ENCODE data around the gene EZR.

DNA sequence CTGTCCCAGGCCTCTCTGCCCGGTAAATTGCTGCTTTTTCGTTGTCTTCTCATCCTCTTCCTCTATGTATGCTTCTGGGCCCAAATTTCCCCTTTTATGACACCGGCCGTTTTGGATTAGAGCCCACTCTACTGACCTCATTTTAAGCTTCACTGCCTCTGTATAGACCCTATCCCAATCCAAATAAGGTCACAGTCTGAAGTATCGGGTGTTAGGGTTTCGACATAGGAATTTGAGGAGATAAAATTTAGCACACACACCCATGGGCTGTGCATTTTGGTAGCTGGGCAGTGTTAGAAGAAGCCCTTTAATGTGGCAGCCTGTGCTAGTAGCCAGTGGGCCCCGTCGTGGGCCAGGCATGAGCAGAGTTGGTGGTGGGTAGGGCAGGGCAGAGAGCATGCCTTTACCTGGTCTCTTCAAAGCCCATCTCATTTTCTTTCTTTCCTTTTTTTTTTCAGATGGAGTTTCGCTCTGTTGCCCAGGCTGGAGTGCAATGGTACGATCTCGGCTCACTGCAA, 27.9 kb upstream of the EZR start:
- TF ChIP-seq, protein P1, sequence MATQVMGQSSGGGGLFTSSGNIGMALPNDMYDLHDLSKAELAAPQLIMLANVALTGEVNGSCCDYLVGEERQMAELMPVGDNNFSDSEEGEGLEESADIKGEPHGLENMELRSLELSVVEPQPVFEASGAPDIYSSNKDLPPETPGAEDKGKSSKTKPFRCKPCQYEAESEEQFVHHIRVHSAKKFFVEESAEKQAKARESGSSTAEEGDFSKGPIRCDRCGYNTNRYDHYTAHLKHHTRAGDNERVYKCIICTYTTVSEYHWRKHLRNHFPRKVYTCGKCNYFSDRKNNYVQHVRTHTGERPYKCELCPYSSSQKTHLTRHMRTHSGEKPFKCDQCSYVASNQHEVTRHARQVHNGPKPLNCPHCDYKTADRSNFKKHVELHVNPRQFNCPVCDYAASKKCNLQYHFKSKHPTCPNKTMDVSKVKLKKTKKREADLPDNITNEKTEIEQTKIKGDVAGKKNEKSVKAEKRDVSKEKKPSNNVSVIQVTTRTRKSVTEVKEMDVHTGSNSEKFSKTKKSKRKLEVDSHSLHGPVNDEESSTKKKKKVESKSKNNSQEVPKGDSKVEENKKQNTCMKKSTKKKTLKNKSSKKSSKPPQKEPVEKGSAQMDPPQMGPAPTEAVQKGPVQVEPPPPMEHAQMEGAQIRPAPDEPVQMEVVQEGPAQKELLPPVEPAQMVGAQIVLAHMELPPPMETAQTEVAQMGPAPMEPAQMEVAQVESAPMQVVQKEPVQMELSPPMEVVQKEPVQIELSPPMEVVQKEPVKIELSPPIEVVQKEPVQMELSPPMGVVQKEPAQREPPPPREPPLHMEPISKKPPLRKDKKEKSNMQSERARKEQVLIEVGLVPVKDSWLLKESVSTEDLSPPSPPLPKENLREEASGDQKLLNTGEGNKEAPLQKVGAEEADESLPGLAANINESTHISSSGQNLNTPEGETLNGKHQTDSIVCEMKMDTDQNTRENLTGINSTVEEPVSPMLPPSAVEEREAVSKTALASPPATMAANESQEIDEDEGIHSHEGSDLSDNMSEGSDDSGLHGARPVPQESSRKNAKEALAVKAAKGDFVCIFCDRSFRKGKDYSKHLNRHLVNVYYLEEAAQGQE (IDR thresholded peaks at IDR 0.05; ENCODE audit: low read depth) = no peak
- TF ChIP-seq, protein P2, sequence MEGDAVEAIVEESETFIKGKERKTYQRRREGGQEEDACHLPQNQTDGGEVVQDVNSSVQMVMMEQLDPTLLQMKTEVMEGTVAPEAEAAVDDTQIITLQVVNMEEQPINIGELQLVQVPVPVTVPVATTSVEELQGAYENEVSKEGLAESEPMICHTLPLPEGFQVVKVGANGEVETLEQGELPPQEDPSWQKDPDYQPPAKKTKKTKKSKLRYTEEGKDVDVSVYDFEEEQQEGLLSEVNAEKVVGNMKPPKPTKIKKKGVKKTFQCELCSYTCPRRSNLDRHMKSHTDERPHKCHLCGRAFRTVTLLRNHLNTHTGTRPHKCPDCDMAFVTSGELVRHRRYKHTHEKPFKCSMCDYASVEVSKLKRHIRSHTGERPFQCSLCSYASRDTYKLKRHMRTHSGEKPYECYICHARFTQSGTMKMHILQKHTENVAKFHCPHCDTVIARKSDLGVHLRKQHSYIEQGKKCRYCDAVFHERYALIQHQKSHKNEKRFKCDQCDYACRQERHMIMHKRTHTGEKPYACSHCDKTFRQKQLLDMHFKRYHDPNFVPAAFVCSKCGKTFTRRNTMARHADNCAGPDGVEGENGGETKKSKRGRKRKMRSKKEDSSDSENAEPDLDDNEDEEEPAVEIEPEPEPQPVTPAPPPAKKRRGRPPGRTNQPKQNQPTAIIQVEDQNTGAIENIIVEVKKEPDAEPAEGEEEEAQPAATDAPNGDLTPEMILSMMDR (IDR thresholded peaks at IDR 0.05 in 2 of 3, conservative IDR thresholded peaks at IDR 0.05 in 1 of 3; ENCODE audit: borderline replicate concordance in 1 of 3, insufficient read depth in 1 of 3, low read depth in 2 of 3, low read length in 2 of 3) = no peak
- no peak for TF ChIP-seq POLR2A (IDR thresholded peaks at IDR 0.05; ENCODE audit: borderline replicate concordance, extremely low read depth, insufficient read depth, insufficient read length)
- no peak for TF ChIP-seq EZH2phosphoT487 (IDR thresholded peaks at IDR 0.05; ENCODE audit: borderline replicate concordance)
- TF ChIP-seq, protein P3, sequence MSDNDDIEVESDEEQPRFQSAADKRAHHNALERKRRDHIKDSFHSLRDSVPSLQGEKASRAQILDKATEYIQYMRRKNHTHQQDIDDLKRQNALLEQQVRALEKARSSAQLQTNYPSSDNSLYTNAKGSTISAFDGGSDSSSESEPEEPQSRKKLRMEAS (IDR thresholded peaks at IDR 0.05) = no peak
- no peak for TF ChIP-seq ZFX (IDR thresholded peaks at IDR 0.05)
- no peak for TF ChIP-seq EGR1 (IDR thresholded peaks at IDR 0.05; ENCODE audit: low read depth)
- TF ChIP-seq EZH2 (IDR thresholded peaks at IDR 0.05) = no peak
- no peak for TF ChIP-seq ELF1 (IDR thresholded peaks at IDR 0.05; ENCODE audit: borderline replicate concordance, low read depth)
- no peak for TF ChIP-seq TCF7L2 (IDR thresholded peaks at IDR 0.05; ENCODE audit: borderline replicate concordance, extremely low read depth, insufficient read depth, insufficient read length)
- TF ChIP-seq YY1 (IDR thresholded peaks at IDR 0.05; ENCODE audit: extremely low read depth, insufficient replicate concordance, low read depth, low read length) = no peak
- no peak for TF ChIP-seq FOSL1 (IDR thresholded peaks at IDR 0.05; ENCODE audit: low read depth)

Data from HCT116 (cell line).